Raji (cell line): Measurements from ENCODE around the gene PPP1R27.

Source experiments
- POLR2A ChIP-seq: IDR thresholded peaks from 2 replicates; pipeline ENCODE4 v1.6.1; 2011; ENCODE audit warnings: low read depth, low read length, control low read depth; ENCODE audit not compliant: insufficient read depth

The PPP1R27 gene

GRCh38 chr17:81834831-81835267 lies at the start of gene PPP1R27:
TSS of gene PPP1R27 (minus strand) at chr17:81835050. CDS start at chr17:81834953, 97 bp downstream.
- TF ChIP-seq POLR2A = no peak

- no peak for TF ChIP-seq POLR2A
Observed at GRCh38 chr17:81884520-81884919, 49.7 kb upstream of the PPP1R27 start.

GRCh38 chr17:81879121-81879520 lies 44.3 kb upstream of the PPP1R27 start:
- TF ChIP-seq POLR2A = no peak

- TF ChIP-seq POLR2A = no peak
Observed at GRCh38 chr17:81878294-81878693, 43.4 kb upstream of the PPP1R27 start.

- TF ChIP-seq POLR2A = no peak
Observed at GRCh38 chr17:81877569-81877968, 42.7 kb upstream of the PPP1R27 start.

- peak; percentile 77 for TF ChIP-seq POLR2A
Observed at GRCh38 chr17:81871387-81872230, 36.8 kb upstream of the PPP1R27 start.

- no peak for TF ChIP-seq POLR2A
Observed at GRCh38 chr17:81870981-81871386, 36.1 kb upstream of the PPP1R27 start, which contains the start of gene ARHGDIA. TSS of gene ARHGDIA (minus strand) at chr17:81871337. CDS start at chr17:81869930, 1,407 bp downstream.

- no peak for TF ChIP-seq POLR2A
Observed at GRCh38 chr17:81870131-81870980, 35.5 kb upstream of the PPP1R27 start.

GRCh38 chr17:81869221-81870130 lies 34.6 kb upstream of the PPP1R27 start:
- no peak for TF ChIP-seq POLR2A

- TF ChIP-seq POLR2A = no peak
Observed at GRCh38 chr17:81868674-81869220, 33.9 kb upstream of the PPP1R27 start.

- peak; percentile 48; the same call in 1 of the 2 replicates for TF ChIP-seq POLR2A
Observed at GRCh38 chr17:81867991-81868673, 33.3 kb upstream of the PPP1R27 start.

- peak; percentile 71 for TF ChIP-seq POLR2A
Observed at GRCh38 chr17:81867170-81867990, 32.5 kb upstream of the PPP1R27 start.

GRCh38 chr17:81866440-81867169 lies 31.8 kb upstream of the PPP1R27 start:
- 0 out of 2 replicates have a peak, but pooled peaks have one; percentile 56 for TF ChIP-seq POLR2A
